B cell (primary cell): ENCODE measurements around the gene MRPL34. TPM values are rescaled to one million over a fixed set of nuclear protein-coding genes. Genes with fewer than 3 reads are reported as not detected.

ENCODE experiments used
- ATAC-seq: fragments of 200-7000 bp; cut with Tn5 transposase; one replicate; pipeline ENCODE4 v1.10.0; 2021; ENCODE audit warnings: low read depth, mild to moderate bottlenecking, moderate number of reproducible peaks, moderate library complexity
- CTCF ChIA-PET: fragments of 350-600 bp; sonication (Branson Sonifier 250); formaldehyde crosslinking; loops from one replicate; lab custom pipeline; 2021; ENCODE audit warnings: antibody characterized with exemption, inconsistent platforms; lab: Charles Lee
- POLR2A ChIA-PET: fragments of 350-600 bp; sonication (Branson Sonifier 250); formaldehyde crosslinking; loops from one replicate; lab custom pipeline; 2021; ENCODE audit warnings: antibody characterized with exemption; lab: Charles Lee
- DNase-seq: peaks from one replicate; pipeline ENCODE4 v3.0.0; 2013
- H2AFZ ChIP-seq: 2 replicates; pipeline ENCODE4 v1.6.1; 2012; ENCODE audit warnings: mild to moderate bottlenecking, low read depth, low read length; ENCODE audit not compliant: insufficient read depth, poor library complexity, severe bottlenecking
- H3K27ac ChIP-seq, 2 donors: 1 replicate in 1 of 2; 2 replicates in 1 of 2; pipeline ENCODE4 v1.5.1; 2012 to 2013; ENCODE audit warnings: low read length in 2 of 2, mild to moderate bottlenecking in 2 of 2, moderate library complexity in 1 of 2
- H3K27me3 ChIP-seq, 4 experiments: fragments of 200-600 bp in 1 of 4; sonication (generic) in 1 of 4; replicated peaks in 1 of 4; 1 replicate in 2 of 4; 2 replicates in 2 of 4; pipeline versions ENCODE4 v1.6.1 to v1.7.0; 2013 to 2016; ENCODE audit warnings: low read length in 3 of 4, mild to moderate bottlenecking in 2 of 4, mixed read lengths in 1 of 4, moderate library complexity in 1 of 4; ENCODE audit not compliant: insufficient read depth in 4 of 4, control insufficient read depth in 3 of 4; ENCODE audit errors: control extremely low read depth in 1 of 4
- H3K36me3 ChIP-seq, 2 experiments: replicated peaks in 1 of 2; 1 replicate in 1 of 2; 2 replicates in 1 of 2; pipeline versions ENCODE4 v1.6.1 to v1.7.1; 2013; ENCODE audit warnings: low read length in 1 of 2; ENCODE audit not compliant: insufficient read depth in 2 of 2, control insufficient read depth in 1 of 2; ENCODE audit errors: control extremely low read depth in 1 of 2, extremely low read depth in 1 of 2
- H3K4me1 ChIP-seq, 2 donors: fragments of 200-600 bp in 1 of 2; sonication (generic) in 1 of 2; 1 replicate in 1 of 2; 2 replicates in 1 of 2; pipeline versions ENCODE4 v1.5.1 to v1.6.1; 2013 to 2017; ENCODE audit warnings: low read length in 2 of 2; ENCODE audit not compliant: control insufficient read depth in 2 of 2, insufficient read depth in 2 of 2
- H3K4me2 ChIP-seq: replicated peaks from 2 replicates; pipeline ENCODE3; 2012; ENCODE audit warnings: mild to moderate bottlenecking, low read depth, low read length; ENCODE audit not compliant: poor library complexity, severe bottlenecking
- H3K4me3 ChIP-seq, 5 experiments: fragments of 200-600 bp in 1 of 5; sonication (generic) in 1 of 5; 1 replicate in 3 of 5; 2 replicates in 2 of 5; pipeline versions ENCODE4 v1.5.1 to v1.7.0; 2011 to 2016; ENCODE audit warnings: low read length in 4 of 5, mild to moderate bottlenecking in 4 of 5, low read depth in 2 of 5, control low read depth in 1 of 5, moderate library complexity in 1 of 5; ENCODE audit not compliant: insufficient read depth in 1 of 5; ENCODE audit errors: control extremely low read depth in 1 of 5, extremely low read depth in 1 of 5
- H3K79me2 ChIP-seq: fragments of 200-600 bp; sonication (generic); one replicate; pipeline ENCODE4 v1.6.0; 2016; ENCODE audit warnings: low read length; ENCODE audit not compliant: control insufficient read depth, insufficient read depth
- H3K9ac ChIP-seq: fragments of 200-600 bp; sonication (generic); 2 replicates; pipeline ENCODE4 v1.6.1; 2017; ENCODE audit warnings: mild to moderate bottlenecking, low read length, moderate library complexity
- H3K9me3 ChIP-seq, 3 donors: one replicate each; pipeline versions ENCODE4 v1.6.1 to v1.7.1; 2013; ENCODE audit warnings: low read length in 2 of 3; ENCODE audit not compliant: control insufficient read depth in 2 of 3, insufficient read depth in 1 of 3; ENCODE audit errors: control extremely low read depth in 1 of 3
- H4K20me1 ChIP-seq: 2 replicates; pipeline ENCODE4 v1.6.0; 2012; ENCODE audit warnings: mild to moderate bottlenecking, low read length; ENCODE audit not compliant: insufficient read depth, control insufficient read depth, poor library complexity, severe bottlenecking
- H3K27ac Mint-ChIP-seq: one replicate; pipeline ENCODE4 v1.8.0; 2021; ENCODE audit warnings: mixed read lengths
- H3K27me3 Mint-ChIP-seq: one replicate; pipeline ENCODE4 v1.8.0; 2021; ENCODE audit warnings: mixed read lengths
- H3K4me1 Mint-ChIP-seq: one replicate; pipeline ENCODE4 v1.8.0; 2021; ENCODE audit warnings: mixed read lengths
- H3K4me3 Mint-ChIP-seq: one replicate; pipeline ENCODE4 v1.8.0; 2021; ENCODE audit warnings: mixed read lengths
- H3K9me3 Mint-ChIP-seq: one replicate; pipeline ENCODE4 v1.8.0; 2022; ENCODE audit warnings: mixed read lengths; ENCODE audit not compliant: insufficient read depth
- CTCF ChIP-seq: fragments of 200-600 bp; IDR thresholded peaks from one replicate; pipeline ENCODE4 v1.8.0; 2022; ENCODE audit warnings: antibody characterized with exemption, mild to moderate bottlenecking
- EZH2 ChIP-seq: IDR thresholded peaks from 2 replicates; pipeline ENCODE4 v1.6.1; 2012; ENCODE audit warnings: borderline replicate concordance, low read depth, mild to moderate bottlenecking, moderate library complexity, low read length; ENCODE audit not compliant: insufficient read depth, poor library complexity, severe bottlenecking
- WGBS: methylation state at CpG from one replicate; pipeline ENCODE4 v1.1.5; 2013; ENCODE audit warnings: missing lambda C conversion rate; ENCODE audit not compliant: insufficient coverage; 5-methylcytosine and 5-hydroxymethylcytosine counted together
- intact Hi-C: fragments of 100-400 bp; cut with micrococcal nuclease; formaldehyde crosslinking; loops from one replicate; pipeline ENCODE4 v1.10.0; 2022
- polyA plus RNA-seq: library from polyadenylated mRNA; depleted of rRNA; stranded (reverse); fragments of >200 nt; gene quantifications from 2 replicates; pipeline ENCODE4 v1.2.3, GENCODE V29; 2012
- total RNA-seq, 2 donors: library from RNA; stranded (reverse); fragments of 120-200 nt in 1 of 2; gene quantifications; 1 replicate in 1 of 2; 2 replicates in 1 of 2; pipeline versions ENCODE4 v1.2.3 to v1.2.4, GENCODE V29; 2013 to 2022

Gene MRPL34
- total and polyA plus RNA-seq, 2 donors (not counting 1 experiment from before 2014, with no cell fraction given), result 16.5 to 45.7 TPM

GRCh38 chr19:17334414-17335409, 29.0 kb downstream of the MRPL34 start, which contains the start of gene ANO8:
Gene ANO8, minus strand, starts transcription at chr19:17334855. Its CDS starts 185 bp downstream, at chr19:17334670.
- ChIA-PET POLR2A (interaction anchor here (0.9 to 1.7 kb wide), 3 partner anchors 26 to 85 kb away, joined by 3 to 5 read pairs (median 3); partner anchors contain the start of genes DDA1 and MVB12A), CTCF (interaction anchor here (0.8 to 1.8 kb wide), 4 partner anchors 11 to 57 kb away, joined by 3 to 13 read pairs (median 5); partner anchors contain the start of gene MRPL34)
- H2AFZ ChIP-seq, result peak within 1 kb of the TSS; percentile 99
- no peaks in the 10 kb centered on the region for H3K36me3 ChIP-seq
- peak within 1 kb of the TSS; percentile 97 for H3K4me2 ChIP-seq
- DNase-seq (peak; percentile 97), ATAC-seq (peak; percentile 66)
- H3K27ac ChIP-seq, result no peak within 1 kb of the TSS
- 3% methylated on average over 77 of the region's 86 CpGs for WGBS
- intact Hi-C loops, result no loop called here
- peaks cover 22 to 34% of the 10 kb centered on the region in 2 donors for H3K4me1 ChIP-seq
- H3K9me3 ChIP-seq, result peaks cover 0 to 10% (median 0%) of the 10 kb centered on the region in 3 donors
- Mint-ChIP-seq H3K4me1 (peaks cover 48% of the 10 kb centered on the region), H3K4me3 (peak within 1 kb of the TSS; percentile 90), H3K9me3 (no peaks in the 10 kb centered on the region), H3K27me3 (peaks cover 6% of the 10 kb centered on the region), H3K27ac (peak within 1 kb of the TSS; percentile 83)
- H3K27me3 ChIP-seq, result peaks cover 0 to 23% (median 0%) of the 10 kb centered on the region in 4 experiments
- H4K20me1 ChIP-seq, result no peaks in the 10 kb centered on the region
- H3K9ac ChIP-seq, result peak within 1 kb of the TSS; percentile 75
- H3K79me2 ChIP-seq, result peaks cover 9% of the 10 kb centered on the region
- H3K4me3 ChIP-seq, result peak within 1 kb of the TSS; percentile 19 to 71 (median 63)
- TF ChIP-seq EZH2 (no peak), CTCF (no peak)
